ENCODE data around the gene UBE3B. TPM values are rescaled to one million over a fixed set of nuclear protein-coding genes. Genes with fewer than 3 reads are reported as not detected.

UBE3B gene
- total RNA-seq, 4 donors from 2014 or later, result 52.2 to 72.5 (median 65.5) TPM

GRCh38 chr12:109524466-109525278, 47.2 kb downstream of the UBE3B start:
- H3K4me1 ChIP-seq, result no peaks in the 10 kb centered on the region
- intact Hi-C loops (cut with DNase I), result no loop called here
- WGBS, 2 donors, result 91 to 92% methylated on average over 25 of the region's 26 CpGs

GRCh38 chr12:109525279-109525585, 47.8 kb downstream of the UBE3B start:
- no peak for TF ChIP-seq POLR2A (IDR thresholded peaks at IDR 0.05)
- no peak for TF ChIP-seq CTCF (IDR thresholded peaks at IDR 0.05)
- intact Hi-C loops (cut with DNase I), result no loop called here
- peaks cover 49 to 57% of the 10 kb centered on the region in 2 donors for H3K36me3 ChIP-seq
- DNase-seq, result no peak
- H3K9me3 ChIP-seq, result no peaks in the 10 kb centered on the region
- no peak overlapping the region for H3K27ac ChIP-seq
- WGBS, 2 donors, result 85 to 92% methylated on average over 3 of the region's 3 CpGs
- H3K4me1 ChIP-seq, result peaks cover 0 to 3% of the 10 kb centered on the region in 2 donors
- no peaks in the 10 kb centered on the region for H3K27me3 ChIP-seq
- H3K4me3 ChIP-seq (replicated peaks in 1 of 3), result no peak overlapping the region

More at GRCh38 chr12:109524466-109525278, 47.2 kb downstream of the UBE3B start:
- TF ChIP-seq POLR2A (IDR thresholded peaks at IDR 0.05) (no peak), CTCF (IDR thresholded peaks at IDR 0.05) (no peak)
- DNase-seq, result no peak
- H3K27me3 ChIP-seq, result no peaks in the 10 kb centered on the region
- H3K9me3 ChIP-seq, result no peaks in the 10 kb centered on the region
- H3K4me3 ChIP-seq (replicated peaks in 1 of 3), result no peak overlapping the region
- peaks cover 49 to 62% of the 10 kb centered on the region in 2 donors for H3K36me3 ChIP-seq
- no peak overlapping the region for H3K27ac ChIP-seq

- Histone ChIP-seq H3K27me3 (no peaks in the 10 kb centered on the region), H3K27ac (no peak overlapping the region), H3K4me3 (replicated peaks in 1 of 3) (no peak overlapping the region), H3K9me3 (no peaks in the 10 kb centered on the region), H3K36me3 (peaks cover 37 to 45% of the 10 kb centered on the region in 2 donors), H3K4me1 (peaks cover 0 to 8% of the 10 kb centered on the region in 2 donors)
- WGBS, 2 donors, result 85 to 88% methylated on average over 8 of the region's 8 CpGs
- DNase-seq, result no peak
- TF ChIP-seq POLR2A (IDR thresholded peaks at IDR 0.05), result no peak
- TF ChIP-seq CTCF (IDR thresholded peaks at IDR 0.05), result no peak
- intact Hi-C loops (cut with DNase I), result no loop called here
Observed at GRCh38 chr12:109527489-109528123, 50.2 kb downstream of the UBE3B start.

- no peak for TF ChIP-seq CTCF (IDR thresholded peaks at IDR 0.05)
- no peak for TF ChIP-seq POLR2A (IDR thresholded peaks at IDR 0.05)
- Histone ChIP-seq H3K36me3 (peaks cover 17 to 35% of the 10 kb centered on the region in 2 donors), H3K27me3 (no peaks in the 10 kb centered on the region), H3K9me3 (no peaks in the 10 kb centered on the region), H3K4me3 (replicated peaks in 1 of 3) (no peak overlapping the region), H3K4me1 (peaks cover 0 to 8% of the 10 kb centered on the region in 2 donors), H3K27ac (peak overlapping the region in 2 of 3 donors; percentile 47 to 51)
- DNase-seq, result peak; percentile 82 to 89
- intact Hi-C loops (cut with DNase I), result no loop called here
- 71 to 72% methylated on average over 19 of the region's 19 CpGs for WGBS, 2 donors
Observed at GRCh38 chr12:109529691-109530640, 52.5 kb downstream of the UBE3B start.
